K562 (cell line): ENCODE results near the gene ZSWIM4. TPM values are rescaled to one million over a fixed set of nuclear protein-coding genes. Genes with fewer than 3 reads are reported as not detected.

Experiments
- ARID2 ChIP-seq: fragments of 450-650 bp; IDR thresholded peaks from 2 replicates; pipeline ENCODE4 v1.6.1; 2017; ENCODE audit warnings: antibody characterized with exemption, mild to moderate bottlenecking
- BDP1 ChIP-seq: IDR thresholded peaks from 3 replicates; pipeline ENCODE4 v1.6.1; 2011; ENCODE audit not compliant: insufficient read length, insufficient read depth
- CBX1 ChIP-seq: sonication (generic); IDR thresholded peaks from 2 replicates; pipeline ENCODE4 v1.6.1; 2016; ENCODE audit warnings: antibody characterized with exemption, low read depth, mild to moderate bottlenecking
- CTBP1 ChIP-seq: fragments of 450-650 bp; IDR thresholded peaks from 2 replicates; pipeline ENCODE4 v1.6.1; 2016; ENCODE audit warnings: borderline replicate concordance
- ELF2 ChIP-seq: fragments of 250-450 bp; sonication (Bioruptor Pico); IDR thresholded peaks from 2 replicates; pipeline ENCODE4 v1.5.0; 2021; ENCODE audit warnings: mild to moderate bottlenecking
- ELF4 ChIP-seq: fragments of 450-650 bp; formaldehyde crosslinking; IDR thresholded peaks from 2 replicates; pipeline ENCODE4 v1.4.0; 2022; ENCODE audit warnings: missing genetic modification characterization
- EP400 ChIP-seq: fragments of 450-650 bp; IDR thresholded peaks from 2 replicates; pipeline ENCODE4 v1.6.1; 2017; ENCODE audit warnings: antibody characterized with exemption, mild to moderate bottlenecking, moderate library complexity
- EWSR1 ChIP-seq: fragments of 450-650 bp; IDR thresholded peaks from 2 replicates; pipeline ENCODE4 v1.6.1; 2018; ENCODE audit warnings: borderline replicate concordance, mild to moderate bottlenecking, low read depth, moderate library complexity; ENCODE audit not compliant: partially characterized antibody
- HNRNPLL ChIP-seq: fragments of 200-400 bp; formaldehyde crosslinking; IDR thresholded peaks from 2 replicates; pipeline ENCODE4 v1.6.1; 2017; ENCODE audit warnings: low read length, low read depth, mild to moderate bottlenecking; ENCODE audit not compliant: poor library complexity, severe bottlenecking
- KLF1 ChIP-seq: fragments of 450-650 bp; IDR thresholded peaks from 2 replicates; pipeline ENCODE4 v1.6.1; 2016; ENCODE audit warnings: missing genetic modification characterization, missing compliant biosample characterization
- LCOR ChIP-seq: sonication (generic); formaldehyde crosslinking; IDR thresholded peaks from 2 replicates; pipeline ENCODE4 v1.8.0; 2022; ENCODE audit warnings: mild to moderate bottlenecking, missing genetic modification reagents
- MECOM ChIP-seq: fragments of 250-450 bp; sonication (Bioruptor Pico); IDR thresholded peaks from 2 replicates; pipeline ENCODE4 v1.8.0; 2022; ENCODE audit warnings: inconsistent platforms
- MTA3 ChIP-seq: fragments of 450-650 bp; formaldehyde crosslinking; IDR thresholded peaks from 2 replicates; pipeline ENCODE4 v1.6.1; 2017; ENCODE audit warnings: mild to moderate bottlenecking, borderline replicate concordance
- PHB2 ChIP-seq: fragments of 450-650 bp; IDR thresholded peaks from 2 replicates; pipeline ENCODE4 v1.6.1; 2017; ENCODE audit warnings: low read depth
- TFAP4 ChIP-seq: sonication (generic); formaldehyde crosslinking; IDR thresholded peaks from 2 replicates; pipeline ENCODE4 v1.8.0; 2022; ENCODE audit warnings: missing genetic modification reagents, mild to moderate bottlenecking, moderate library complexity, borderline replicate concordance
- USF1 ChIP-seq: sonication (generic); formaldehyde crosslinking; IDR thresholded peaks from 2 replicates; pipeline ENCODE4 v1.9.0; 2022; ENCODE audit warnings: mild to moderate bottlenecking, missing genetic modification reagents
- ZFP1 ChIP-seq: fragments of 450-650 bp; formaldehyde crosslinking; IDR thresholded peaks from 2 replicates; pipeline ENCODE4 v1.4.0; 2020; ENCODE audit warnings: mild to moderate bottlenecking, mixed read lengths
- ZKSCAN1 ChIP-seq: fragments of 150-350 bp; IDR thresholded peaks from 2 replicates; pipeline ENCODE4 v1.6.1; 2016; ENCODE audit warnings: low read depth, low read length
- ZNF124 ChIP-seq: sonication (generic); formaldehyde crosslinking; IDR thresholded peaks from 2 replicates; pipeline ENCODE4 v1.8.1; 2022; ENCODE audit warnings: missing genetic modification reagents
- ZNF165 ChIP-seq: fragments of 250-450 bp; sonication (Bioruptor Pico); IDR thresholded peaks from 2 replicates; pipeline ENCODE4 v1.4.0; 2020; ENCODE audit warnings: borderline replicate concordance
- ZNF316 ChIP-seq: fragments of 450-650 bp; IDR thresholded peaks from 2 replicates; pipeline ENCODE4 v1.6.1; 2016
- ZNF507 ChIP-seq: conservative IDR thresholded peaks from 2 replicates; pipeline ENCODE4 v1.6.1; 2017; ENCODE audit warnings: missing genetic modification characterization, missing compliant biosample characterization
- polyA plus RNA-seq, 8 experiments: library from polyadenylated mRNA; depleted of rRNA in 4 of 8; stranded (reverse) in 5 of 8; unstranded in 3 of 8; fragments of >200 nt; fragmentation: Nextera tagmentation in 2 of 8; fragmentation: Illumina TruSeq in 1 of 8; extraction: Ambion mirVana in 2 of 8; extraction: Trizol in 1 of 8; gene quantifications; 2 replicates each; pipeline versions ENCODE4 v1.2.1 to v1.2.3, GENCODE V29; 2011 to 2014; ENCODE audit warnings: inconsistent platforms in 1 of 8, missing spikeins in 1 of 8
- total RNA-seq, 7 experiments: library from RNA; depleted of rRNA in 6 of 7; stranded (reverse); fragments of >200 nt in 6 of 7; fragmentation: Illumina TruSeq in 2 of 7; extraction: Trizol in 2 of 7; gene quantifications; 2 replicates each; pipeline versions ENCODE4 v1.2.1 to v1.2.3, GENCODE V29; 2011 to 2021; ENCODE audit warnings: low replicate concordance in 1 of 7
- TF ChIP-seq, protein P1 (sequence below): IDR thresholded peaks from 2 replicates; pipeline ENCODE4 v1.6.1; 2014; ENCODE audit warnings: antibody characterized with exemption
- TF ChIP-seq, protein P2 (sequence below): sonication (generic); IDR thresholded peaks from 2 replicates; pipeline ENCODE4 v1.6.1; 2016
- TF ChIP-seq, protein P3 (sequence below): fragments of 450-650 bp; formaldehyde crosslinking; IDR thresholded peaks from 2 replicates; pipeline ENCODE4 v1.4.0; 2022; ENCODE audit warnings: mild to moderate bottlenecking, moderate library complexity

Gene ZSWIM4
- total and polyA plus RNA-seq, 9 of the 15 experiments (the other 6 are each of a cell fraction or from before 2014, with no cell fraction given) = 0.25 to 3.7 (median 0.79) TPM; not detected in 2

GRCh38 chr19:13847407-13848339 is 52.4 kb downstream of the ZSWIM4 start (continued):
- TF ChIP-seq LCOR (0 out of 2 replicates have a peak, but pooled peaks have one; percentile 45), EWSR1 (no peak), BDP1 (no peak), PHB2 (0 out of 2 replicates have a peak, but pooled peaks have one; percentile 22), ZNF507 (no peak), ELF4 (CRISPR knock-in tag) (no peak; the same call in 1 of the 2 replicates), MECOM (CRISPR knock-in tag) (no peak), ZNF316 (no peak), CTBP1 (peak; percentile 81), KLF1 (tag) (no peak), ZNF165 (no peak), ZFP1 (CRISPR knock-in tag) (no peak), HNRNPLL (peak; percentile 72), ELF2 (CRISPR knock-in tag) (no peak), ZKSCAN1 (no peak; the same call in 1 of the 2 replicates), ZNF124 (CRISPR knock-in tag) (no peak), TFAP4 (CRISPR knock-in tag) (peak; percentile 96), EP400 (peak; percentile 56; the same call in 1 of the 2 replicates), MTA3 (peak; percentile 79), ARID2 (no peak), CBX1 (peak; percentile 99), USF1 (CRISPR knock-in tag) (no peak)
- TF ChIP-seq, protein P1, sequence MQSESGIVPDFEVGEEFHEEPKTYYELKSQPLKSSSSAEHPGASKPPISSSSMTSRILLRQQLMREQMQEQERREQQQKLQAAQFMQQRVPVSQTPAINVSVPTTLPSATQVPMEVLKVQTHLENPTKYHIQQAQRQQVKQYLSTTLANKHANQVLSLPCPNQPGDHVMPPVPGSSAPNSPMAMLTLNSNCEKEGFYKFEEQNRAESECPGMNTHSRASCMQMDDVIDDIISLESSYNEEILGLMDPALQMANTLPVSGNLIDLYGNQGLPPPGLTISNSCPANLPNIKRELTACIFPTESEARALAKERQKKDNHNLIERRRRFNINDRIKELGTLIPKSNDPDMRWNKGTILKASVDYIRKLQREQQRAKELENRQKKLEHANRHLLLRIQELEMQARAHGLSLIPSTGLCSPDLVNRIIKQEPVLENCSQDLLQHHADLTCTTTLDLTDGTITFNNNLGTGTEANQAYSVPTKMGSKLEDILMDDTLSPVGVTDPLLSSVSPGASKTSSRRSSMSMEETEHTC = no peak
- TF ChIP-seq, protein P2, sequence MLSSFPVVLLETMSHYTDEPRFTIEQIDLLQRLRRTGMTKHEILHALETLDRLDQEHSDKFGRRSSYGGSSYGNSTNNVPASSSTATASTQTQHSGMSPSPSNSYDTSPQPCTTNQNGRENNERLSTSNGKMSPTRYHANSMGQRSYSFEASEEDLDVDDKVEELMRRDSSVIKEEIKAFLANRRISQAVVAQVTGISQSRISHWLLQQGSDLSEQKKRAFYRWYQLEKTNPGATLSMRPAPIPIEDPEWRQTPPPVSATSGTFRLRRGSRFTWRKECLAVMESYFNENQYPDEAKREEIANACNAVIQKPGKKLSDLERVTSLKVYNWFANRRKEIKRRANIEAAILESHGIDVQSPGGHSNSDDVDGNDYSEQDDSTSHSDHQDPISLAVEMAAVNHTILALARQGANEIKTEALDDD = no peak; the same call in 1 of the 2 replicates
- TF ChIP-seq, protein P3, sequence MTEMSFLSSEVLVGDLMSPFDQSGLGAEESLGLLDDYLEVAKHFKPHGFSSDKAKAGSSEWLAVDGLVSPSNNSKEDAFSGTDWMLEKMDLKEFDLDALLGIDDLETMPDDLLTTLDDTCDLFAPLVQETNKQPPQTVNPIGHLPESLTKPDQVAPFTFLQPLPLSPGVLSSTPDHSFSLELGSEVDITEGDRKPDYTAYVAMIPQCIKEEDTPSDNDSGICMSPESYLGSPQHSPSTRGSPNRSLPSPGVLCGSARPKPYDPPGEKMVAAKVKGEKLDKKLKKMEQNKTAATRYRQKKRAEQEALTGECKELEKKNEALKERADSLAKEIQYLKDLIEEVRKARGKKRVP (CRISPR knock-in tag) = no peak
